Heart left ventricle (tissue), 13 donors: ENCODE measurements around the gene MORN5.

Experiments used
- CTCF ChIP-seq, 12 donors: fragments of 200-600 bp; sonication (generic) in 4 of 12; IDR thresholded peaks; one replicate each; pipeline versions ENCODE4 v1.5.0 to v1.8.0; 2018 to 2022; ENCODE audit warnings: antibody characterized with exemption in 12 of 12, mild to moderate bottlenecking in 5 of 12
- POLR2A ChIP-seq, 2 donors: fragments of 450-650 bp; IDR thresholded peaks; one replicate each; pipeline ENCODE4 v1.6.1; 2017; ENCODE audit warnings: antibody characterized with exemption in 2 of 2, mild to moderate bottlenecking in 2 of 2, moderate library complexity in 2 of 2
- donor health status: ischemic (EF 13 %, LVEDD 7.1; RV severe dilation, severe dysfunction).
- donor health status: DM: no; HTN: yes; CAD: no.
- donor health status: DM: no; HTN: no; CAD: no.
- donor health status: ischemic (EF 25% LVEDD 6.9; RV normal size, moderate dysfunction).
- donor health status: ischemic (EF 25% LVEDD 5.7; RV mildly dilated, moderate dysfunction).
- donor health status: ischemic (EF 35%, LVEDD 5.7; RV mildly dilated, moderate dysfunction).
- donor health status: nonischemic (EF 11% LVEDD 7.7; RV severe dilation, severe dysfunction).
- donor health status: DM: yes; HTN: yes; CAD: no.
- donor health status: PGD.
- donor health status: ischemic (EF 29% LVEDD 5.4; RV normal size, mild dysfunction).
- donor health status: nonischemic (EF 23%, LVEDD 6.1; RV moderate dilation, normal function).

- TF ChIP-seq CTCF (IDR thresholded peaks at IDR 0.05) (no peak), POLR2A (IDR thresholded peaks at IDR 0.05) (no peak)
These were observed 45.5 kb downstream of the MORN5 start for GRCh38 chr9:122205176-122205575.
